Esophagus muscularis mucosa (tissue), 4 donors: ENCODE results near the gene HCFC1. TPM values are rescaled to one million over a fixed set of nuclear protein-coding genes. Genes with fewer than 3 reads are reported as not detected.

ENCODE experiments used
- DNase-seq: peaks from one replicate; pipeline ENCODE4 v3.0.0-alpha.2; 2017; ENCODE audit errors: extremely low spot score
- H3K27ac ChIP-seq, 4 donors: fragments of 200-600 bp; sonication (generic); replicated peaks in 1 of 4; 1 replicate in 3 of 4; 2 replicates in 1 of 4; pipeline ENCODE4 v1.5.1; 2016 to 2019; ENCODE audit warnings: mild to moderate bottlenecking in 1 of 4
- H3K27me3 ChIP-seq, 4 donors: fragments of 200-600 bp; sonication (generic); one replicate each; pipeline versions ENCODE4 v1.5.1 to v1.6.0; 2016 to 2019
- H3K36me3 ChIP-seq, 4 donors: fragments of 200-600 bp; sonication (generic); one replicate each; pipeline ENCODE4 v1.5.1; 2016 to 2019
- H3K4me1 ChIP-seq, 4 donors: fragments of 200-600 bp; sonication (generic); one replicate each; pipeline ENCODE4 v1.5.1; 2016 to 2019
- H3K4me3 ChIP-seq, 4 donors: fragments of 200-600 bp; sonication (generic); 1 replicate in 2 of 4; 2 replicates in 2 of 4; pipeline ENCODE4 v1.5.1; 2016 to 2019; ENCODE audit warnings: mild to moderate bottlenecking in 4 of 4, moderate library complexity in 1 of 4
- H3K9me3 ChIP-seq, 4 donors: fragments of 200-600 bp; sonication (generic); 1 replicate in 3 of 4; 2 replicates in 1 of 4; pipeline ENCODE4 v1.5.1; 2016 to 2019
- CTCF ChIP-seq, 3 experiments: fragments of 200-600 bp in 2 of 3; fragments of 450-650 bp in 1 of 3; sonication (generic) in 2 of 3; IDR thresholded peaks; one replicate each; pipeline ENCODE4 v1.5.1; 2017 to 2019; ENCODE audit warnings: antibody characterized with exemption in 3 of 3, mild to moderate bottlenecking in 2 of 3, moderate library complexity in 1 of 3
- EP300 ChIP-seq: sonication (generic); formaldehyde crosslinking; IDR thresholded peaks from one replicate; pipeline ENCODE4 v1.6.1; 2017; ENCODE audit warnings: antibody characterized with exemption
- POLR2A ChIP-seq: fragments of 450-650 bp; IDR thresholded peaks from one replicate; pipeline ENCODE4 v1.6.1; 2017; ENCODE audit warnings: antibody characterized with exemption, moderate library complexity, mild to moderate bottlenecking, low read depth
- POLR2AphosphoS5 ChIP-seq, 2 donors: sonication (generic); formaldehyde crosslinking; IDR thresholded peaks; one replicate each; pipeline ENCODE4 v1.6.1; 2017; ENCODE audit warnings: antibody characterized with exemption in 2 of 2
- WGBS: methylation state at CpG from one replicate; pipeline ENCODE4 v1.1.5; 2018; 5-methylcytosine and 5-hydroxymethylcytosine counted together
- intact Hi-C: fragments of 100-400 bp; cut with DNase I; formaldehyde crosslinking; loops from one replicate; pipeline ENCODE4 v1.15.1; 2023
- small RNA-seq, 3 donors: library from RNA; depleted of rRNA; stranded (forward); fragments of <200 nt; gene quantifications; one replicate each; pipeline ENCODE3, GENCODE V24; 2016
- total RNA-seq, 4 donors: library from RNA; depleted of rRNA; stranded (reverse); fragments of >200 nt; gene quantifications; one replicate each; pipeline versions ENCODE4 v1.1.0 to v1.2.1, GENCODE V29; 2016

The HCFC1 gene
- total RNA-seq, 4 donors from 2014 or later, result 50.7 to 102 (median 60.8) TPM

GRCh38 chrX:153900831-153901752 lies 70.5 kb downstream of the HCFC1 start:
- Histone ChIP-seq H3K27me3 (no peaks in the 10 kb centered on the region), H3K4me1 (peaks cover 14 to 41% (median 34%) of the 10 kb centered on the region in 4 donors), H3K27ac (peak overlapping the region in 2 of 4 donors; percentile 18 to 26), H3K9me3 (peaks cover 0 to 2% (median 0%) of the 10 kb centered on the region in 4 donors), H3K36me3 (no peaks in the 10 kb centered on the region), H3K4me3 (no peak overlapping the region)
- no peak for TF ChIP-seq POLR2A
- no peak for TF ChIP-seq CTCF (IDR thresholded peaks at IDR 0.05)
- TF ChIP-seq EP300, result no peak
- TF ChIP-seq POLR2AphosphoS5 (IDR thresholded peaks at IDR 0.05), result peak in 1 of 2 donors; percentile 8
- no peak for DNase-seq
- intact Hi-C loops, result no loop called here
- 52% methylated on average over 26 of the region's 26 CpGs for WGBS

DNA sequence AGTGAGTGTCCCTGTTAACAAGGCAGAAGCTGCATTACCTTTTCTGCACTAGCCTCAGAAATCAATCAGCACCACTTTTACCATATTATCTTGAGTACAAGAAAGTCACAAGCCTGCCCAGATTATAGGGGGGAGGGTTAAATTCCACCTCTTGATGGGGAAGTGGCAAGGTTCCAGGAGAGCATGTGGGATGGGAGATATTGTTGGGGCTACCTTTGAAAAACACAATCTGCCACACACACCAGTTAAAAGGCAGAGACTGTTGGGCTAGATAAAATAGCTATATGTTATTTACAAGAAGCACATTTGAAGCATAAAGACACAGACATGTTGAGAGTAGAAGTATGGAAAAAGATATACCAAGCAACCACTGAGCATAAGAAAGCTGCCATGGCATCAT lies 73.7 kb downstream of the HCFC1 start:
- no peak for TF ChIP-seq CTCF (IDR thresholded peaks at IDR 0.05)

More for the DNA sequence above, 73.7 kb downstream of the HCFC1 start:
- H3K27me3 ChIP-seq, result no peaks in the 10 kb centered on the region
- intact Hi-C loops, result no loop called here
- DNase-seq, result no peak
- H3K27ac ChIP-seq, result no peak overlapping the region
- H3K4me3 ChIP-seq, result no peak overlapping the region
- peaks cover 8 to 26% (median 22%) of the 10 kb centered on the region in 4 donors for H3K4me1 ChIP-seq
- no peaks in the 10 kb centered on the region for H3K36me3 ChIP-seq
- H3K9me3 ChIP-seq, result peaks cover 0 to 9% (median 0%) of the 10 kb centered on the region in 4 donors

Small RNAs within 50 kb of the gene (small RNA-seq; reads per million reads assigned to genes)
- 0 to 0.08 (median 0) reads per million in 3 donors for gene MIR3202-1

Other genes starting within 250 kb of the HCFC1 start
- gene BCAP31, start 247.4 kb downstream of the HCFC1 start, total RNA-seq, result 100 to 1,000 TPM in 2 of 4 donors, 10 to 100 TPM in 2; 76.4 to 129 (median 101) TPM
- gene ABCD1, start 247.0 kb downstream of the HCFC1 start, total RNA-seq, result 10 to 100 TPM; 18.4 to 36.2 (median 25.1) TPM
- gene PLXNB3, start 207.6 kb downstream of the HCFC1 start, total RNA-seq, result 10 to 100 TPM in 3 of 4 donors, 1 to 10 TPM in 1; 6.1 to 21.9 (median 17.6) TPM
- 1 to 10 TPM in 2 of 4 donors, under 1 TPM in 2; 0.52 to 2.2 (median 1.1) TPM for gene SRPK3, start 190.8 kb downstream of the HCFC1 start, total RNA-seq
- 10 to 100 TPM; 52.3 to 76.3 (median 70.3) TPM for gene IDH3G, start 177.4 kb downstream of the HCFC1 start, total RNA-seq
- gene SSR4, start 177.2 kb downstream of the HCFC1 start, total RNA-seq, result 100 to 1,000 TPM; 100 to 115 (median 109) TPM
- gene PDZD4, start 141.3 kb downstream of the HCFC1 start, total RNA-seq, result 10 to 100 TPM; 20.0 to 48.4 (median 36.9) TPM
- 10 to 100 TPM; 22.4 to 47.9 (median 30.0) TPM for gene L1CAM, start 85.6 kb downstream of the HCFC1 start, total RNA-seq
- gene AVPR2, start 67.1 kb downstream of the HCFC1 start, total RNA-seq, result 1 to 10 TPM; 1.2 to 7.6 (median 4.5) TPM
- gene ARHGAP4, start 45.6 kb downstream of the HCFC1 start, total RNA-seq, result 10 to 100 TPM; 15.9 to 22.4 (median 17.7) TPM
- gene NAA10, start 36.8 kb downstream of the HCFC1 start, total RNA-seq, result 100 to 1,000 TPM in 2 of 4 donors, 10 to 100 TPM in 2; 89.3 to 106 (median 95.4) TPM
- 10 to 100 TPM in 1 of 4 donors, 1 to 10 TPM in 3; 8.0 to 12.6 (median 9.1) TPM for gene RENBP, start 27.2 kb downstream of the HCFC1 start, total RNA-seq
- 1 to 10 TPM; 3.6 to 6.9 (median 6.1) TPM for gene TMEM187, start 936 bp upstream of the HCFC1 start, total RNA-seq
- 10 to 100 TPM; 50.5 to 74.9 (median 67.6) TPM for gene IRAK1, start 48.1 kb upstream of the HCFC1 start, total RNA-seq
- gene MECP2, start 125.9 kb upstream of the HCFC1 start, total RNA-seq, result 10 to 100 TPM; 57.7 to 79.4 (median 64.8) TPM
- gene OPN1LW, start 172.4 kb upstream of the HCFC1 start, total RNA-seq, result not detected
- not detected for gene OPN1MW, start 210.8 kb upstream of the HCFC1 start, total RNA-seq
- gene OPN1MW2, start 247.9 kb upstream of the HCFC1 start, total RNA-seq, result not detected